ENCODE data around the gene SLC6A17. TPM values are rescaled to one million over a fixed set of nuclear protein-coding genes. Genes with fewer than 3 reads are reported as not detected.

SLC6A17 gene
- total RNA-seq, 1 experiment from 2014 or later: 0.17 TPM

DNA sequence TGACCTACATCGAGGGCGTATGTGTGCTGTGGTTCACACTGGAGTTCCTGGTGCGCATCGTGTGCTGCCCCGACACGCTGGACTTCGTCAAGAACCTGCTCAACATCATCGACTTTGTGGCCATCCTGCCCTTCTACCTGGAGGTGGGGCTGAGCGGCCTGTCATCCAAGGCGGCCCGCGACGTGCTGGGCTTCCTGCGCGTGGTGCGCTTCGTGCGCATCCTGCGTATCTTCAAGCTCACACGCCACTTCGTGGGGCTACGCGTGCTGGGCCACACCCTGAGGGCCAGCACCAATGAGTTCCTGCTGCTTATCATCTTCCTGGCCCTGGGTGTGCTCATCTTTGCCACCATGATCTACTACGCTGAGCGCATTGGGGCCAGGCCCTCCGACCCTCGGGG is 72.8 kb downstream of the SLC6A17 start:
- no peaks in the 10 kb centered on the region for H4K20me1 ChIP-seq (ENCODE audit: control insufficient read depth, insufficient read depth, insufficient read length)
- WGBS (ENCODE audit: extremely low coverage, insufficient read length, low lambda C conversion rate): no CpG with 5 or more reads among the region's 27 CpGs
- H3K9ac ChIP-seq (ENCODE audit: extremely low read depth, insufficient read length, low read length): no peak overlapping the region
- TF ChIP-seq, protein P1, sequence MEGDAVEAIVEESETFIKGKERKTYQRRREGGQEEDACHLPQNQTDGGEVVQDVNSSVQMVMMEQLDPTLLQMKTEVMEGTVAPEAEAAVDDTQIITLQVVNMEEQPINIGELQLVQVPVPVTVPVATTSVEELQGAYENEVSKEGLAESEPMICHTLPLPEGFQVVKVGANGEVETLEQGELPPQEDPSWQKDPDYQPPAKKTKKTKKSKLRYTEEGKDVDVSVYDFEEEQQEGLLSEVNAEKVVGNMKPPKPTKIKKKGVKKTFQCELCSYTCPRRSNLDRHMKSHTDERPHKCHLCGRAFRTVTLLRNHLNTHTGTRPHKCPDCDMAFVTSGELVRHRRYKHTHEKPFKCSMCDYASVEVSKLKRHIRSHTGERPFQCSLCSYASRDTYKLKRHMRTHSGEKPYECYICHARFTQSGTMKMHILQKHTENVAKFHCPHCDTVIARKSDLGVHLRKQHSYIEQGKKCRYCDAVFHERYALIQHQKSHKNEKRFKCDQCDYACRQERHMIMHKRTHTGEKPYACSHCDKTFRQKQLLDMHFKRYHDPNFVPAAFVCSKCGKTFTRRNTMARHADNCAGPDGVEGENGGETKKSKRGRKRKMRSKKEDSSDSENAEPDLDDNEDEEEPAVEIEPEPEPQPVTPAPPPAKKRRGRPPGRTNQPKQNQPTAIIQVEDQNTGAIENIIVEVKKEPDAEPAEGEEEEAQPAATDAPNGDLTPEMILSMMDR (conservative IDR thresholded peaks at IDR 0.05): no peak
- H4K8ac ChIP-seq (replicated peaks; ENCODE audit: insufficient read length, low read depth, low read length): no peak overlapping the region
- no peaks in the 10 kb centered on the region for H3K23me2 ChIP-seq (ENCODE audit: insufficient read length, low read depth, low read length, poor library complexity, severe bottlenecking)
- H3K9me3 ChIP-seq (ENCODE audit: control insufficient read depth, low read depth, low read length): no peaks in the 10 kb centered on the region
- no peak overlapping the region for H2BK120ac ChIP-seq (ENCODE audit: low read depth, low read length, poor library complexity, severe bottlenecking)
- no peak overlapping the region for H4K5ac ChIP-seq (ENCODE audit: insufficient read length, low read depth, low read length)
- no peaks in the 10 kb centered on the region for H3K4me1 ChIP-seq (ENCODE audit: insufficient read depth, low read length)
- H2AFZ ChIP-seq (ENCODE audit: low read length): no peak overlapping the region
- H2BK5ac ChIP-seq (ENCODE audit: insufficient read length, low read length): no peak overlapping the region
- Mint-ChIP-seq H3K9me3 (no peaks in the 10 kb centered on the region; a peak in 1 of 5 replicates), H3K27me3 (ENCODE audit: low read depth) (no peaks in the 10 kb centered on the region), H3K36me3 (ENCODE audit: insufficient read depth in 1 of 3, low read depth in 3 of 3) (peaks cover 0 to 17% (median 16%) of the 10 kb centered on the region in 3 experiments; a peak in 5 of 7 replicates), H3K4me3 (no peak overlapping the region), H3K27ac (peak overlapping the region in 1 of 3 experiments; percentile 72; a peak in 1 of 7 replicates), H3K4me1 (peaks cover 19 to 32% of the 10 kb centered on the region in 2 experiments)
- H3K27ac ChIP-seq (ENCODE audit: insufficient read length, low read depth, low read length): no peak overlapping the region
- no peak overlapping the region for H2BK20ac ChIP-seq (ENCODE audit: low read depth, low read length, poor library complexity, severe bottlenecking)
- H3K14ac ChIP-seq (ENCODE audit: insufficient read depth, low read length): no peak overlapping the region
- H3K18ac ChIP-seq (ENCODE audit: insufficient read length, low read depth, low read length): no peak overlapping the region
- H3K79me1 ChIP-seq (ENCODE audit: insufficient read depth, low read depth, low read length, poor library complexity, severe bottlenecking): no peaks in the 10 kb centered on the region
- no peak overlapping the region for H2BK12ac ChIP-seq (ENCODE audit: insufficient read length, low read depth, low read length)
- no peak overlapping the region for H3K4me2 ChIP-seq (ENCODE audit: insufficient read depth, insufficient read length, low read length)
- no peak overlapping the region for H3T11ph ChIP-seq (ENCODE audit: low read length)
- H2BK15ac ChIP-seq (ENCODE audit: low read depth, low read length): no peak overlapping the region
- H3K79me2 ChIP-seq (ENCODE audit: insufficient read depth, low read length): no peaks in the 10 kb centered on the region
- no peak overlapping the region for H3K4ac ChIP-seq (ENCODE audit: low read depth, low read length)
- H4K91ac ChIP-seq (ENCODE audit: insufficient read length, low read depth, low read length): no peak overlapping the region
- H3K27me3 ChIP-seq (ENCODE audit: insufficient read depth, low read length): no peaks in the 10 kb centered on the region
- DNase-seq: no peak
- H3K23ac ChIP-seq (ENCODE audit: insufficient read length, low read depth, low read length): no peak overlapping the region
- H2AK5ac ChIP-seq (ENCODE audit: insufficient read length, low read length): no peak overlapping the region
- H3K56ac ChIP-seq (ENCODE audit: insufficient read length, low read depth, low read length): no peak overlapping the region

Data from H9 (cell line).